Measurements from ENCODE around the gene HSPA5. TPM values are rescaled to one million over a fixed set of nuclear protein-coding genes. Genes with fewer than 3 reads are reported as not detected.
"Not testable (repeated sequence)": the region's sequence is repeated elsewhere in the genome, so short reads cannot be mapped to it uniquely, and the experiment has no call there.

Gene HSPA5
- total and polyA plus RNA-seq, 4 experiments from 2014 or later, result 147 to 253 (median 174) TPM

DNA sequence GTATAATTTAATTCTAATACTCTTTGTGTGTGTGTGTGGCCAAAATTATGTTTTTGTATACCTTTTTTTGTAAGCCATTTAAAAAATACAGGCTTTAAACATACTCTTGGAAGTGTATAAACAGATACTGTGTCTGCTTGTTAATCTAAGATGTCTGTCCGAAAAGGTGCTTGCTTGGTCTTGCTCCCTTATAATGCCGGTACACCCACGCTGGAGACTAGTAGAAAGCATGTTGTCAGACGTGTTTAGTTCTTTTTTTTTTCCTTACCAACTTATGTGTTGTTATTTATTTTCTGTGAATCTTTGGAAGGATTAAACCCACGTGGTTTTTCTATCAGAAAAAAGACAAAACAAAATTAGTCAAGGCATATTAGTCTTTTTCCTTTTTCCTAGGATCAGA is 29.9 kb upstream of the HSPA5 start:
- Histone ChIP-seq H3K36me3 (ENCODE audit: insufficient read depth, low read length) (no peaks in the 10 kb centered on the region), H3K4me1 (ENCODE audit: insufficient read depth, low read length) (peaks cover 17% of the 10 kb centered on the region), H3K27ac (ENCODE audit: low read depth, low read length) (no peak overlapping the region), H3K9me3 (ENCODE audit: control insufficient read depth in 1 of 2, low read length in 2 of 2) (no peaks in the 10 kb centered on the region), H3K4me3 (ENCODE audit: low read length in 2 of 2) (no peak overlapping the region), H3K27me3 (ENCODE audit: insufficient read depth, low read length) (no peaks in the 10 kb centered on the region)
- Mint-ChIP-seq H3K36me3 (peaks cover 21 to 35% of the 10 kb centered on the region in 2 donors), H3K27ac (no peak overlapping the region), H3K4me1 (peaks cover 21 to 54% (median 31%) of the 10 kb centered on the region in 4 donors), H3K4me3 (peak overlapping the region in 1 of 8 donors; percentile 24), H3K27me3 (no peaks in the 10 kb centered on the region), H3K9me3 (no peaks in the 10 kb centered on the region)
- DNase-seq, result no peak
- ChIA-PET POLR2A (ENCODE audit: partially characterized antibody) (no interaction called here), CTCF (ENCODE audit: partially characterized antibody) (no interaction called here)
- intact Hi-C loops (cut with micrococcal nuclease), result no loop called here

DNA sequence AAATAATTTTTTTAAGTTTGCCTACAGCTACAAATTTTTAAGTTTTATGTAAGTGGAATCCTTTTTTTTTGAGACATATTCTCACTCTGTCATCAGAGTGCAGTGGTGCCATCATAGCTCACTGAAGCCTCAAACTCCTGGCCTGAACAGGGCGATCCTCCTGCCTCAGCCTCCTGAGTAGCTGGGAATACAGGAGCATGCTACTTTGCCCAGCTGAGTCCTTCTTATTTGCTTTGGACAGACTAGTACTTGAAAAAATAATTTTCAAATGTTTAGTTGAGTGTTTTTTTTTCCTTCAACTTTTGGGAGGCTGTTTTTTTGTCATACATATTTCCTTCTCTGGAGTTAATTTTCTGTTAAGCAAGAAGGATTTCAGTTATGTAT is 27.9 kb upstream of the HSPA5 start:
- Histone ChIP-seq H3K4me1 (ENCODE audit: insufficient read depth, low read length) (peaks cover 30% of the 10 kb centered on the region), H3K9me3 (ENCODE audit: control insufficient read depth in 1 of 2, low read length in 2 of 2) (no peaks in the 10 kb centered on the region), H3K4me3 (ENCODE audit: low read length in 2 of 2) (no peak overlapping the region), H3K27ac (ENCODE audit: low read depth, low read length) (no peak overlapping the region), H3K27me3 (ENCODE audit: insufficient read depth, low read length) (no peaks in the 10 kb centered on the region), H3K36me3 (ENCODE audit: insufficient read depth, low read length) (no peaks in the 10 kb centered on the region)
- DNase-seq, result no peak
- intact Hi-C loops (cut with micrococcal nuclease), result no loop called here
- POLR2A ChIA-PET (ENCODE audit: partially characterized antibody), result no interaction called here
- no peak overlapping the region for H3K27ac Mint-ChIP-seq
- CTCF ChIA-PET (ENCODE audit: partially characterized antibody), result interaction anchor here (1.8 kb wide), 1 partner anchor 28 kb away, joined by 3 read pairs; the partner anchor contains the start of gene HSPA5
- H3K36me3 Mint-ChIP-seq, result peaks cover 21 to 46% of the 10 kb centered on the region in 2 donors
- H3K27me3 Mint-ChIP-seq, result no peaks in the 10 kb centered on the region
- no peaks in the 10 kb centered on the region for H3K9me3 Mint-ChIP-seq
- H3K4me1 Mint-ChIP-seq, result peaks cover 28 to 65% (median 42%) of the 10 kb centered on the region in 4 donors
- H3K4me3 Mint-ChIP-seq, result no peak overlapping the region

DNA sequence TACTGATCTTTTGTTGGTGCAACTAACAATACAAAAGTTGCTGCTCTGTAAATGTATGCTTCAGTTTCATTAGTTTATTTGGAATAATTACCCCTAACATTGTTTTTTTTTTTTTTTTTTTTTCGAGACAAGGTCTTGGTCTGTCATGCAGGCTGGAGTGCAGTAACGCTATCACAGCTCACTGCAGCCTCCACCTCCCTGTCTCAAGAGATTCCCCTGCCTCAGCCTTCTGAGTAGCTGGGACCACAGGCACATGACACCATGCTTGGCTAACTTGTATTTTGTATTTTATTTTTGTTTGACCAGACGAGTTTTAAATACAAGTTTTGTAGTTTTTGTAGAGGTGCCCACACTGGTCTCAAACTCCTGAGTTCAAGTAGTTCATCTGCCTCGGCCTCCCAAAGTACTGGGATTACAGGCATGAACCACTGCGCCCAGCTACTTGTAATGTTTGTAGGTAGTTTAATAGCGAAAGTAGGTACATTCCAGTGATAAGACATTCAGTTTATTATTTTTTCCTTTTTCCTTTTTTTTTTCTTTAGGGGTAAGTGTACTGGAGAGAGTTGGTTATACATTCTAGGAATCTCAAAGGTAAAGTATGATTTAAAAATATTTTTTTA is 27.4 kb upstream of the HSPA5 start:
- Mint-ChIP-seq H3K27me3 (no peaks in the 10 kb centered on the region), H3K4me3 (peak overlapping the region in 1 of 8 donors; percentile 57), H3K36me3 (peaks cover 24 to 49% of the 10 kb centered on the region in 2 donors), H3K27ac (peak overlapping the region in 2 of 7 donors; percentile 30 to 40), H3K9me3 (no peaks in the 10 kb centered on the region), H3K4me1 (peaks cover 32 to 68% (median 46%) of the 10 kb centered on the region in 4 donors)
- Histone ChIP-seq H3K9me3 (ENCODE audit: control insufficient read depth in 1 of 2, low read length in 2 of 2) (no peaks in the 10 kb centered on the region), H3K36me3 (ENCODE audit: insufficient read depth, low read length) (no peaks in the 10 kb centered on the region), H3K27me3 (ENCODE audit: insufficient read depth, low read length) (no peaks in the 10 kb centered on the region), H3K4me1 (ENCODE audit: insufficient read depth, low read length) (peaks cover 35% of the 10 kb centered on the region), H3K4me3 (ENCODE audit: low read length in 2 of 2) (no peak overlapping the region), H3K27ac (ENCODE audit: low read depth, low read length) (no peak overlapping the region)
- CTCF ChIA-PET (ENCODE audit: partially characterized antibody), result interaction anchor here (1.8 kb wide), 1 partner anchor 27 kb away, joined by 3 read pairs; the partner anchor contains the start of gene HSPA5
- POLR2A ChIA-PET (ENCODE audit: partially characterized antibody), result interaction anchor here (0.6 kb wide), 1 partner anchor 1351 kb away, joined by 3 read pairs; no protein-coding TSS in a partner anchor
- no peak for DNase-seq
- intact Hi-C loops (cut with micrococcal nuclease), result no loop called here

DNA sequence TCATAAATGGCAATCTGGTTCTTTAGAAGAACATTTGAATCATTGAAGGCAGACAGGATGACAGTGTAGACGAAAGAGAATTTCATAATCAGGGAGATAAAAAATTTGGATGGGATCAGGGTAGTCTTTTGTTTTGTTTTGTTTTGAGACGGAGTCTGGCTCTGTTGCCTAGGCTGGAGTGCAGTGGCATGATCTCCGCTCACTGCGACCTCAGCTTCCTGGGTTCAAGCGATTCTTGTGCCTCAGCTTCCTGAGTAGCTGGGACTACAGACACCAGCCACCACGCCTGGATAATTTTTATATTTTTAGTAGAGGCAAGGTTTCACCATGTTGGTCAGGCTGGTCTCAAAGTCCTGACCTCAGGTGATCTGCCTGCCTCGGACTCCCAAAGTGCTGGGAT is 22.9 kb upstream of the HSPA5 start:
- intact Hi-C loops (cut with micrococcal nuclease), result loop anchor here (5.0 kb wide), 1 partner anchor 492 kb away; the partner anchor contains the start of gene NR6A1

DNA sequence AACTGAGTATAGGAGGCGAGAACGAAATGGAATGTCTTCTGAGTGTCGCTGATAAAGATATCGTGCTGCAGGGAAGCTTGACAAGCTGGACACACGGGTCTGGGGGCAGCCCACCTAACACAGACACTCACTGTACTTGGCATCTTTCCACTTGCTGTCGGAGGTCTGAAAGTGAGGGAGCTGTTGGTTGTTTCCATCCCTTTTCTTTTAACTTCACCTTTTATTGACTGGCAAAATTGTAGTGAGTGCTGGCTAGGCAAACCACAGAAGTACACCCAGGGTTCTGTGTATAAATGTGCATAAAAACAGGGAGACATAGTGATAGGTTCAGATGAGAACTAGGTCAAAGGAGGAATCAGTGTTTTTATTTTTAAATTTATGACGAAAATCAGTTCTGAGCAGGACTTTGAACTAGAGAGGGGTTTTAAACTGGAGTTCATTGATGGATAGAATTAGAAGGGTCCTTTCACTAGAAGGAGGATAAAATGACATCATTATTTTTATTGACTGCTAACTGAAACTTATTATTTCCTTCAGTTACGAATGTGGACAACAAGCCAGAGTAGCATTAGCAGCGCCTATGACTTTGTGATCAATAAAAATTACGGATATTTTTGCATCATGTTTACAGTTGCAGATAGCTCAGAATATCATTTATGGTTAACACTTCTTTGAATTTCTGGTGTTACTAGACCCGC is 21.3 kb upstream of the HSPA5 start:
- Mint-ChIP-seq H3K4me3 (peak overlapping the region; percentile 94 to 98 (median 97)), H3K9me3 (no peaks in the 10 kb centered on the region), H3K36me3 (peaks cover 11 to 30% of the 10 kb centered on the region in 2 donors), H3K27ac (peak overlapping the region; percentile 87 to 97 (median 96)), H3K27me3 (no peaks in the 10 kb centered on the region), H3K4me1 (peaks cover 28 to 57% (median 42%) of the 10 kb centered on the region in 4 donors)
- ChIA-PET CTCF (ENCODE audit: partially characterized antibody) (interaction anchor here (1.4 to 1.5 kb wide), 3 partner anchors 13 to 99 kb away, joined by 3 to 6 read pairs (median 4); partner anchors contain the start of gene HSPA5), POLR2A (ENCODE audit: partially characterized antibody) (interaction anchor here (1.0 to 5.1 kb wide), 4 partner anchors 21 to 401 kb away, joined by 3 to 98 read pairs (median 4); partner anchors contain the start of genes HSPA5 and RABEPK)
- peak; percentile 36 to 53 (median 49) for DNase-seq
- Histone ChIP-seq H3K27me3 (ENCODE audit: insufficient read depth, low read length) (no peaks in the 10 kb centered on the region), H3K9me3 (ENCODE audit: control insufficient read depth in 1 of 2, low read length in 2 of 2) (no peaks in the 10 kb centered on the region), H3K4me1 (ENCODE audit: insufficient read depth, low read length) (peaks cover 33% of the 10 kb centered on the region), H3K27ac (ENCODE audit: low read depth, low read length) (peak overlapping the region; percentile 81), H3K36me3 (ENCODE audit: insufficient read depth, low read length) (no peaks in the 10 kb centered on the region), H3K4me3 (ENCODE audit: low read length in 2 of 2) (peak overlapping the region; percentile 72 to 94)
- intact Hi-C loops (cut with micrococcal nuclease), result loop anchor here (5.0 kb wide), 1 partner anchor 490 kb away; the partner anchor contains the start of gene NR6A1

More for the DNA sequence above, 22.9 kb upstream of the HSPA5 start:
- H3K27me3 ChIP-seq (ENCODE audit: insufficient read depth, low read length); H3K27me3 Mint-ChIP-seq; H3K36me3 ChIP-seq (ENCODE audit: insufficient read depth, low read length); CTCF ChIA-PET (ENCODE audit: partially characterized antibody); H3K4me3 ChIP-seq (ENCODE audit: low read length in 2 of 2); H3K9me3 Mint-ChIP-seq; H3K9me3 ChIP-seq (ENCODE audit: control insufficient read depth in 1 of 2, low read length in 2 of 2): not testable (repeated sequence)
- Mint-ChIP-seq H3K36me3 (peaks cover 19 to 39% of the 10 kb centered on the region in 2 donors), H3K27ac (peak overlapping the region; percentile 66 to 96 (median 87)), H3K4me3 (peak overlapping the region; percentile 60 to 97 (median 79)), H3K4me1 (peaks cover 32 to 69% (median 50%) of the 10 kb centered on the region in 4 donors)
- H3K27ac ChIP-seq (ENCODE audit: low read depth, low read length), result peak overlapping the region; percentile 34
- peak; percentile 34 to 60 (median 48) for DNase-seq
- H3K4me1 ChIP-seq (ENCODE audit: insufficient read depth, low read length), result peaks cover 39% of the 10 kb centered on the region
- POLR2A ChIA-PET (ENCODE audit: partially characterized antibody), result interaction anchor here (0.6 to 5.1 kb wide), 4 partner anchors 22 to 69 kb away, joined by 3 to 98 read pairs (median 4); partner anchors contain the start of gene HSPA5

DNA sequence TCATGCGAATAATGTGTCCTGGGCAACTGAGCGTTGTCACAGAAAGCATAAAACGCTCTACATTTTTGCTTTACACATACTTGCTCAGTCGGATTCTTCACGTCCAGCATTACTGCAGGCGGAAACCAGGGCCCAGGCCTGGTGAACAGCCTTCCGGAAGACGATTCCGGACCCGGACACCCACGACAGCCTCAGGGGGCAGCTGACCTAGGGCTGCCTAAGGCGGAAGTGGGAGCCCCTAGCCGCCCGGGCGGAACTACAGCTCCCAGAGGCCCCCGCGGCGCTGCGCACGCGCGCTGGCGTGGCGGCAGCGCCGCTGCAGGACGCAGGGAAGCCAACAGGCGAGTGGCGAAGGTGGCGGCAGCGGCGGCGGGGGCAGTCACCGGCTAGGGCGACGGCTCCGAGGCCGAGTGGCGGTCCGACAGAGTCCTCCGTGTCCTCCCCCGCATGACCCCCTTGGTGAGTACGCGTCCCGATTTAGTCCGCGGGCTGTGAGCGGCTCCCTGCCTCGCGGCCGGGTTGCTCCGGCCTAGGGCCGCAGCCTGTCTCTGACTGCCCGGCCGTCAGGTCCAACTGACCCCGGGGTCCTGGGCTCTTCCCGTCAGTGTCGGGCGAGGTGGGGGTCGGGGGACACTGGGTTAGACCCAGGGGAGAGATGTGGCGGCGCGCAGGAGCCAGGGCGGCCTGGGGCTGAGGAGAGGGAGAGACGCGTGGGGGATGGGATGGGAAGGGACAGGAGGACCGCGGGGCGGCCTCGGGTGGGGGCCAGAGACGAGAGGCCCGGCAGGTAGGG is 20.6 kb upstream of the HSPA5 start, which contains the start of gene GAPVD1:
Gene GAPVD1 (plus strand): TSS at position 326 of the 793 bp plus-strand sequence. CDS start 37,096 bp downstream, outside the sequence.
- peak within 1 kb of the TSS; percentile 94 to 98 (median 97) for H3K4me3 Mint-ChIP-seq
- no peaks in the 10 kb centered on the region for H3K27me3 Mint-ChIP-seq
- H3K27ac Mint-ChIP-seq, result peak within 1 kb of the TSS; percentile 87 to 98 (median 97)
- ChIA-PET CTCF (ENCODE audit: partially characterized antibody) (interaction anchor here (0.8 to 3.0 kb wide), 6 partner anchors 13 to 408 kb away, joined by 3 to 17 read pairs (median 4); partner anchors contain the start of genes HSPA5 and WDR38), POLR2A (ENCODE audit: partially characterized antibody) (interaction anchor here (0.6 to 5.1 kb wide), 8 partner anchors 17 to 400 kb away, joined by 3 to 98 read pairs (median 6); partner anchors contain the start of genes HSPA5 and RABEPK)
- H3K27me3 ChIP-seq (ENCODE audit: insufficient read depth, low read length), result no peaks in the 10 kb centered on the region
- no peaks in the 10 kb centered on the region for H3K36me3 ChIP-seq (ENCODE audit: insufficient read depth, low read length)
- intact Hi-C loops (cut with micrococcal nuclease), result loop anchor here (1.0 to 5.0 kb wide), 4 partner anchors 20 to 489 kb away; partner anchors contain the start of genes ARPC5L, HSPA5, NR6A1 and PPP6C
- H3K9me3 Mint-ChIP-seq, result no peaks in the 10 kb centered on the region
- peak; percentile 86 to 91 (median 87) for DNase-seq
- no peaks in the 10 kb centered on the region for H3K9me3 ChIP-seq (ENCODE audit: control insufficient read depth in 1 of 2, low read length in 2 of 2)
- H3K4me1 ChIP-seq (ENCODE audit: insufficient read depth, low read length), result peaks cover 33% of the 10 kb centered on the region
- H3K27ac ChIP-seq (ENCODE audit: low read depth, low read length), result peak within 1 kb of the TSS; percentile 81
- peak within 1 kb of the TSS; percentile 72 to 94 for H3K4me3 ChIP-seq (ENCODE audit: low read length in 2 of 2)
- peaks cover 6 to 25% of the 10 kb centered on the region in 2 donors for H3K36me3 Mint-ChIP-seq
- peaks cover 28 to 53% (median 40%) of the 10 kb centered on the region in 4 donors for H3K4me1 Mint-ChIP-seq

Measured in CD4-positive, alpha-beta memory T cell (primary cell).